NCI-H2227 treated with DMSO at 0.1 percent for 48 hours (cell line): Measurements from ENCODE around the gene OR9Q1.

Experiments used
- DNase-seq: peaks from one replicate; lab custom pipeline; 2025; lab: John Stamatoyannopoulos, UW

OR9Q1 gene

GRCh38 chr11:58030653-58031052 lies 7.0 kb downstream of the OR9Q1 start, which contains the start of gene OR6Q1:
TSS of gene OR6Q1 (plus strand) at chr11:58030953. CDS start at chr11:58030953, 0 bp downstream.
- no peak for DNase-seq

- no peak for DNase-seq
Observed at GRCh38 chr11:58034471-58034870, 10.8 kb downstream of the OR9Q1 start.

GRCh38 chr11:58039589-58039988 lies 15.9 kb downstream of the OR9Q1 start:
- no peak for DNase-seq

DNA sequence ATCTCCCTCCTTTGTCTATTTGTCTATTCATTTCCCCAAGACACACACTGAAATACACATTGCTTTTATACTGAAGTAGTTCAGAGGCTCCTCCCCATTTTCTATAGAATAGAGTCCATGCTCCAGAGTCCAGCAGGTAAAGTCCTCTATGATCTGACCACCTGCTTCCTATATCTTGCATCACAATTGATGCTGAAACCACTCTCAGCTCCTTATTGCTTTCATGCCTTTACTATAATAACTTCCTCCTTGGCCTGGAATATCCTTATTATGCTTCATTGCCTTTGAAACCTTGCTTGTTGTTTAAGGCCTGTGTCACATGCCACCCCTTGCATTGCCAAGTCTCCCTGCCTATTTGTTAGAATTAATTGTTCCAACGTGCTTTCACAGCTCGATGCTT lies 19.7 kb downstream of the OR9Q1 start:
- no peak for DNase-seq

DNA sequence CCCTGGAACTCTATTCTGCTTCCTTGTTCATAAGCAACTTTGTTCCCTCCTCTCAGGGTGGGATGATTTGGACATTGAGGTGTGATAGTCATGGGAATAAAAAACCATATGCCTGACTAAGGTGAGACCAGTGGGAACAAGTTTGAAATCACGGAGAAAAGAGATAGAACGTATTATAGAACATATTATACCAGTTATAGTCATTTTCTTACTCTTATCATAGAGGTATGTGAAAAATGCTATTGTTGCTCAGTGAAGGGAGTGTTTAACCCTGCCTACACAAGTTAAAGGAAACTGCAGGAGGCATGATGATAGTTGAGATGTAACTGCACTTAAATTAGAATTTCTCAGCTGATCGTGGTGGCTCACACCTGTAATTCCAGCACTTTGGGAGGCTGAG lies 22.6 kb downstream of the OR9Q1 start:
- no peak for DNase-seq

DNA sequence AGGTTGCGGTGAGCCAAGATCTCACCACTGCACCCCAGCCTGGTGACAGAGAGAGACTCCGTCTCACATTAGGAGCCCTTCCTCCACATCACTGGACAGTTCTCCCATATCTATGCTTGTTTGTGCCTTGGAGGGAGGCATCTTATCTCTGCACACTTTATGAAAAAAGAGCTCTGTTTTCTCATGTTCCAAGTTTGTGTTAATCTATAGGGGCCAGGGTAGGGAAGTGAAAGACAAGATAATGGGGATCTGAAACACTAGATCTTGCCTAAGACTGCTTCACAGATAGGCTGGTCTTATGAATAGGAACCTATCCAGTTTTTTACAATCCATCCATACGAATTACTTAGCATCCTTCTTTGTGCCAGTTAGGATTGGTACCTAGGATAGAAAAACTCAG lies 24.1 kb downstream of the OR9Q1 start:
- no peak for DNase-seq

DNA sequence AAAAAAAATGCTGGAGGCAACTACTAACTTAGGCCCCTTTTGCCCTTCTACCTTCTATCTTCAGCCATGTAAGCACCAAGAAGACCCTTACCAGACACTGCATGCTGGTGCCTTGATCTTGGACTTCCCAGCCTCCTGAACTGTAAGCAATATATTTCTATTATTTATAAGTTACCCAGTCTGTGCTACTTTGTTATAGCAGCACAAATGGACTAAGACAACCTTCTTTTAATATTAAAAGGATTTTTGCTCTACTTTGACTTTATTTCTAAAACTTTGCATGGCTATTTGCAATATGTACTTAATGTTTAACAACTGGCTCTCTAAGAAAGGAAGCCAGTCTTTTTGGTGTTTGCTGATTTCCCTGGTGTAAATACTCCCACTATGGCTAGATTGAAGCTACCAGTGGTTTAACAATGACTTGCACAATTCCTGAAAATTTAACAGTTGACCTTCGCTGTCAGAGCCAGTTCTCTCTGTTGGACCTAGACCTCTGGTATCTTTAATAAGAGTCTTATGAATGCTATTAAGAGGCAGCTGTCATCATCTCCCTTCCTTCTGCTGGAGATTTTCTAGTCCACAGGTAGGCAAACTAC lies 32.2 kb downstream of the OR9Q1 start:
- no peak for DNase-seq

DNA sequence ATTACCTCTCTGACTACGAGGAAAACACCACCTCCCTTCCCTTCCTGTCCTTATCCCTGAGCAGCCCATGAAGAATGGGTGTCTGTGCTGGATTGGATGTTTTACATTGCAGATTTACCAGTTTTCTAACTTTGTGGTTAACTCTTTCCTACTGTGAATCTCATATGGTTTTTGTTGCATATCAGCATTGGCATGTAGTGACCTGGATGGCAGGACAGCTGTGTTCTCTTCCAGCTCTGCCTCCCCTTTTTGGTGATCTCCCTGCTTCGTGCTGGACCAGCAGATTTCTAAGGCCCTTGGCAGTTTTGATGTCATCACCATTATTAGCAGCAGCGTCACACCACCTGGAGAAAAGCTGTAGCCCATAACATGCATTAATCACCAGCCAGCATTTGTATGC lies 33.8 kb downstream of the OR9Q1 start:
- DNase-seq, result no peak

GRCh38 chr11:58058276-58059006 lies 34.8 kb downstream of the OR9Q1 start:
- DNase-seq, result no peak

DNA sequence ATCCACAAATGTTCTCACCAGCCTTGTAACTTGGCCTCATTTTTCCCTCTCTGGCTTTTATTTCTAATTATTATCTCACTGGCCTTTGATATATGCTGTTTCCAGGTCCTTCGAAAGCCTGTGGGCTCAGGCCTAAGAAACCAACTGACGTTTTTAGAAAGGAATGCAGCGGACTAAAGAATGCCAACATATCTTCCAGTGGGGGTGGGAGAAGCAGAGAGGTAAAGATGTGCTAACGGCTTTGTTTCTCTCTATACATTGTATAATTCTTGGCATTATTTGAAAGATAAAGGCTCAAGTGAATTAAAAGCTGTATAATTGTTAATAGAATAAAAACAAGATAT lies 35.3 kb downstream of the OR9Q1 start:
- DNase-seq, result no peak

DNA sequence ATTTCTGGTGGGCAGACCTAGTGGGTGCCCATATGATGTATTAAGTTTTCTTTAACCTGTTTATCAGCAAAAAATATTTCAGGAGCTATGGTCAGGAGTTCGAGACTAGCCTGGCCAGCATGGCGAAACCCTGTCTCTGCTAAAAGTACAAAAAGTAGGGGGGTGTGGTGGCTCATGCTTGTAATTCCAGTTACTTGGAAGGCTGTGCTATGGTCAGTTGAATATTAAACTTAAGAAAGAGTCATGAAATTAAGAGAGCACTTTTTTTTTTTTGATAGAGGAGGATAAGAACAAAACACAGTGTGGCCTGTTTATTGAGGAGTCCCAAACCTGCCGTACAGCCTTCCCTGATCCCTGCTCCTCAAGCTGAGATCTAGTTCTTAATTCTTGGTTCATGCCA lies 36.9 kb downstream of the OR9Q1 start:
- DNase-seq, result no peak

DNA sequence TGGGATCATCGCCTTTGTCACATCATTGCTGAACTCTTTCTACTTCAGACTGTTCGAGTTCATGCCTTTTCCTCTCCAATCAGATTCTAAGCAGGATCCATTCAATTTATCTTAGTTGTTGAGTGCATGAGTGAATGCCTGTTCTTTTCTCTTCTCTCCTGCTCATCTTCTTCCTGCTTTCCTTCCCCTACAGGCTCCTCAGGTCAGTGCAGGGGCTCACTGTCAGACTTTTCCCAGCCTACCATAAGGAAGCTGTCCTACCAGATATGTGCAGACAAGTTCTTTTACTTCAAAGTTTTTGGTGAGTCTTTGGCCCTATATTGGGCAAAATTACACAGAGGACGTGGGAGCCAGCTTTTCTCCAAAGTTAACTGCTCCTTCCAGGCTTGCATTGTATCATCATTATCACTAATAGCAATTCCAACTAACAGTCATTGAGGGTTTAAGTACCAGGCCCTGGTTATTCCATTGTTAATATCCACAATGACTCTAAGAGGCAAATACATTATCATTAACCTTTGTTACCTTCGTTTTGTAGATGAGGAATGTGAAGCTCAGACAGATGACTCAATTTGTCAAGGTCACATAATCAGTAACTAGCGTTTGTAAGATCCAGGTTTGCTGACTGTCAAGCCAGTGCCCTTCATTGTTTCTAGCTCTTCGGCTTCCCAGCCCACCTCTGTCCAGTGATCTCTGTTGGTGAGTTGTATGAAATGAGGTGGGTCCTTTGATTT lies 37.4 kb downstream of the OR9Q1 start:
- no peak for DNase-seq

GRCh38 chr11:58061813-58062212 lies 38.1 kb downstream of the OR9Q1 start:
- no peak for DNase-seq

DNA sequence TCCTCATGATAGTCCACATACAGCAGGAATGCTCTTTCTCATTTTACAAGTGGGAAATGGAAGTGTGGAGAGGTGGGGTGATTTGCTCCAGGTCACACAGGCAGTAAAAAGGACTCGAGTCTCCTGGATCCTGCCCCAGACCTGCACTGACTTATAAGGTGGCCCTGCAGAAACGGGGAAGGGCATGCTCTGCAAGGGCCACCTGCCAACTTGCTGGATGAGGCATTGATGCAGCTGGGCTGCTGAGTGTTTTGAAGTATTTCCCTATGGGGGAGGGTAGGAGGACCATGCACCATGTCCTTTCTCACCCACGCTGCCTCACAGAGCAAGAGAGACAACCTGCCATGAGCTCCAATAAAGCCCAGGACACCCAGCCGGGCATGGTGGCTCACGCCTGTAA lies 44.0 kb downstream of the OR9Q1 start:
- DNase-seq, result no peak

DNA sequence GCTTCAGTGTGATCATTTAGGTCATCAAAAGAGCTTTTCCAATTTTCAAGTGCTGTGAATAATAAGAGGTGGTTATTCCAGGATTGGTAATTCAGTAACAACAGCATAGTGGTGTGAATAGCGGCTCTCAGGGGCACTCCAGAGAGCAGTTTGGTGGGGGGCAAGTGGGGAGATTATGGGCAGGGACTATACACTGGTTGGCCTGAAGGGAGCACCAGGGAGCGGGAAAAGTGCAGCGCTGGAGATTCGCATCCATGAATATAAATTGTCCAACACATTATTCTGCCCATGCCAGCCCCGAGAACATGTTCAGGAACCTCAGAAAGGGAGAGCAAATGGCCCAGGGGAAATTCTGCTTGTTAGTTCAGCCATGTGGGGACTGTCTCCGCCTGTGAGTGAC lies 45.0 kb downstream of the OR9Q1 start:
- no peak for DNase-seq

- no peak for DNase-seq
Observed at GRCh38 chr11:58070585-58070984, 46.9 kb downstream of the OR9Q1 start.

- DNase-seq, result no peak
Observed at GRCh38 chr11:58075781-58076180, 52.1 kb downstream of the OR9Q1 start.

GRCh38 chr11:58086528-58086927 lies 62.8 kb downstream of the OR9Q1 start:
- no peak for DNase-seq

DNA sequence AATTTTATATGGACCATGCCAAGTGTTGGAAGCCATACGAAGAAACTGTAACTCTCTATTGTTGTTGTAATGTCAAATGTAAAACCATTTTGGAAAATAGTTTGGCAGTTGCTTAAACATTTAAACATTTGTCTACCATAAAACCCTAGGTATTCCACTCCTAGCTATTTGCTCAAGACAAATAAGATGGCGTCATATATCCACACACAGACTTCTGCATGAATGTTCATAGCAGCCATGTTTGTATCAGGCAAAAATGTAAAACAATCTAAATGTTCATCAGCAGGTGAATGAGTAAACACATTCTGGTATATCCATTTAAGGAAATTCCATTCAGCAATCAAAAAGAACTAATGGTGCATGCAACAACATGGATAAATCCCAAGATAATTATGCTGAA lies 73.8 kb downstream of the OR9Q1 start:
- no peak for DNase-seq

DNA sequence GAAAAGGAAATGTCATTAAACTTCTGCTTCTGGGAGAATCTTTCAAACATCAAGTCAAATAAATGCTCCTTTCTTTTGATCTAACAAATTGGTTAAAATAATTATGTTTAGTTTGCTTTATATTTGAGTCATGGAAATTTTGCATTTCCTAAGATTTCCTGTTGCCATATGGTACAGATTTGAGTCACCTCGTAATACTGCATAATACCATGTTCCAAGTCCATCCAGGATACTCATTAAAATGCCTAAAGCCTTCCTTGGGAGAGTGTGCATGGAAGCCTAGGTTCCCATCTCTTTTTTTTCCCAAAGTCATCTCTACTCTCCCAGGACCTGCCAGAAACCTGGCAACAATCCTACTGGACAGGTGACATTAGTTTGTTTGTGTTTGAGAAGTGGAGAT lies 97.4 kb downstream of the OR9Q1 start:
- DNase-seq, result no peak

DNA sequence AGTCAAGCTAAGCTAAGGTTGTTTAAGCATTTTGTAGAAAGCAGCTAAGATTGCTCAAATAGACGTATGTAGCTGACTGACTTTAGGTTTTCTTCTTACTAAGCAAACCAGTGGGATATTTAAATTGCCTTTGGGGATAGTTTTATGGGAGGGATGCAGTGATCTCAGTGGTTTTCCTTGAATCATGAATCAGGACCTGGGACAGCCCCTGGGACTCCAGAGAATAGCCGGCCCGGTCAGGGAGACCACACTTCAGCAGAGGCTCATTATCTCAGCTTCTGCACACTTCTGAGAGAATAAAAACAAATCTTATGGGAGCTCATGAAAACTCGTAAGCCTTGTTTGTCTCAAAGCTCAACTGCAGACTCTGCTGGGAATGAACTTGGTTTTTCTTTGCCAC lies 101.8 kb downstream of the OR9Q1 start, which contains the start of gene OR9I1:
Gene OR9I1 (minus strand): TSS at position 62 of the 400 bp plus-strand sequence. CDS start 6,086 bp downstream, outside the sequence.
- DNase-seq, result no peak

GRCh38 chr11:58127350-58127749 lies 103.7 kb downstream of the OR9Q1 start:
- DNase-seq, result no peak
